ENCODE measurements around the gene PAK1IP1.

The PAK1IP1 gene

DNA sequence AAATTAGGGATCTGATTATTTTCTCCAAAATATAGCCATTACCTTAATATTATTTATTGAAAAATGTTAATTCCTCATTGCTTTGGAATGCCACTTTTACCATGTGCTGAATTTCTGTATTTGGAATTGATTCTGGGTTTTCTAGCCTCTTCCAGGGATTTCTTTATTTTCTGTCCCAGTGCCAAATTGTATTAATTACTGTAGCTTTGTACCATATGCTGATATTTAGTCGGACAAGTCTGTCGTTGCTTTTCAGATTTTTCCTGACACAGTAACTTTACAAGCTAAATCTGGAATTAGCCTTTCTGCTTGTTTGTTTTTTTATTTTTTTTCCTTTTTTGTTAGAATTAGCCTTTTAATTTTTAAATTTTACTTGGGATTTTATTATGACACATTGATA, 42.0 kb downstream of the PAK1IP1 start:
- no peak overlapping the region for H3K4me3 ChIP-seq (ENCODE audit: low read depth, low read length)
- TF ChIP-seq ZNF202 (tag by site-specific recombination; IDR thresholded peaks at IDR 0.05; ENCODE audit: borderline replicate concordance) (no peak), ZBTB20 (tag by site-specific recombination; IDR thresholded peaks at IDR 0.05) (no peak), ZNF223 (tag by site-specific recombination; IDR thresholded peaks at IDR 0.05) (no peak), HOXC10 (CRISPR knock-in tag; IDR thresholded peaks at IDR 0.05) (no peak), ZNF585B (tag by site-specific recombination; IDR thresholded peaks at IDR 0.05) (no peak), ZNF791 (tag by site-specific recombination; IDR thresholded peaks at IDR 0.05) (no peak), ZNF558 (tag by site-specific recombination; IDR thresholded peaks at IDR 0.05) (no peak), SP7 (tag by site-specific recombination; IDR thresholded peaks at IDR 0.05) (no peak), ZNF664 (tag by site-specific recombination; IDR thresholded peaks at IDR 0.05) (no peak), TCF7L2 (IDR thresholded peaks at IDR 0.05; ENCODE audit: borderline replicate concordance, low read depth, low read length) (no peak)
- TF ChIP-seq, protein P1, sequence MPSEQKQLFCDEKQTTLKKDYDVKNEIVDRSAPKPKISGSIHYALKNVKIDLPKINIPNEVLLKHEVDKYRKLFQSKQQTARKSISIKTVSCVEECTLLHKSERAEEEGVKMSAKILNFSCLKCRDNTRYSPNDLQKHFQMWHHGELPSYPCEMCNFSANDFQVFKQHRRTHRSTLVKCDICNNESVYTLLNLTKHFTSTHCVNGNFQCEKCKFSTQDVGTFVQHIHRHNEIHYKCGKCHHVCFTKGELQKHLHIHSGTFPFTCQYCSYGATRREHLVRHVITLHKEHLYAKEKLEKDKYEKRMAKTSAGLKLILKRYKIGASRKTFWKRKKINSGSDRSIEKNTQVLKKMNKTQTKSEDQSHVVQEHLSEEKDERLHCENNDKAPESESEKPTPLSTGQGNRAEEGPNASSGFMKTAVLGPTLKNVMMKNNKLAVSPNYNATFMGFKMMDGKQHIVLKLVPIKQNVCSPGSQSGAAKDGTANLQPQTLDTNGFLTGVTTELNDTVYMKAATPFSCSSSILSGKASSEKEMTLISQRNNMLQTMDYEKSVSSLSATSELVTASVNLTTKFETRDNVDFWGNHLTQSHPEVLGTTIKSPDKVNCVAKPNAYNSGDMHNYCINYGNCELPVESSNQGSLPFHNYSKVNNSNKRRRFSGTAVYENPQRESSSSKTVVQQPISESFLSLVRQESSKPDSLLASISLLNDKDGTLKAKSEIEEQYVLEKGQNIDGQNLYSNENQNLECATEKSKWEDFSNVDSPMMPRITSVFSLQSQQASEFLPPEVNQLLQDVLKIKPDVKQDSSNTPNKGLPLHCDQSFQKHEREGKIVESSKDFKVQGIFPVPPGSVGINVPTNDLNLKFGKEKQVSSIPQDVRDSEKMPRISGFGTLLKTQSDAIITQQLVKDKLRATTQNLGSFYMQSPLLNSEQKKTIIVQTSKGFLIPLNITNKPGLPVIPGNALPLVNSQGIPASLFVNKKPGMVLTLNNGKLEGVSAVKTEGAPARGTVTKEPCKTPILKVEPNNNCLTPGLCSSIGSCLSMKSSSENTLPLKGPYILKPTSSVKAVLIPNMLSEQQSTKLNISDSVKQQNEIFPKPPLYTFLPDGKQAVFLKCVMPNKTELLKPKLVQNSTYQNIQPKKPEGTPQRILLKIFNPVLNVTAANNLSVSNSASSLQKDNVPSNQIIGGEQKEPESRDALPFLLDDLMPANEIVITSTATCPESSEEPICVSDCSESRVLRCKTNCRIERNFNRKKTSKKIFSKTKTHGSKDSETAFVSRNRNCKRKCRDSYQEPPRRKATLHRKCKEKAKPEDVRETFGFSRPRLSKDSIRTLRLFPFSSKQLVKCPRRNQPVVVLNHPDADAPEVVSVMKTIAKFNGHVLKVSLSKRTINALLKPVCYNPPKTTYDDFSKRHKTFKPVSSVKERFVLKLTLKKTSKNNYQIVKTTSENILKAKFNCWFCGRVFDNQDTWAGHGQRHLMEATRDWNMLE (tag by site-specific recombination; conservative IDR thresholded peaks at IDR 0.05; ENCODE audit: low read depth), result no peak
- TF ChIP-seq, protein P2, sequence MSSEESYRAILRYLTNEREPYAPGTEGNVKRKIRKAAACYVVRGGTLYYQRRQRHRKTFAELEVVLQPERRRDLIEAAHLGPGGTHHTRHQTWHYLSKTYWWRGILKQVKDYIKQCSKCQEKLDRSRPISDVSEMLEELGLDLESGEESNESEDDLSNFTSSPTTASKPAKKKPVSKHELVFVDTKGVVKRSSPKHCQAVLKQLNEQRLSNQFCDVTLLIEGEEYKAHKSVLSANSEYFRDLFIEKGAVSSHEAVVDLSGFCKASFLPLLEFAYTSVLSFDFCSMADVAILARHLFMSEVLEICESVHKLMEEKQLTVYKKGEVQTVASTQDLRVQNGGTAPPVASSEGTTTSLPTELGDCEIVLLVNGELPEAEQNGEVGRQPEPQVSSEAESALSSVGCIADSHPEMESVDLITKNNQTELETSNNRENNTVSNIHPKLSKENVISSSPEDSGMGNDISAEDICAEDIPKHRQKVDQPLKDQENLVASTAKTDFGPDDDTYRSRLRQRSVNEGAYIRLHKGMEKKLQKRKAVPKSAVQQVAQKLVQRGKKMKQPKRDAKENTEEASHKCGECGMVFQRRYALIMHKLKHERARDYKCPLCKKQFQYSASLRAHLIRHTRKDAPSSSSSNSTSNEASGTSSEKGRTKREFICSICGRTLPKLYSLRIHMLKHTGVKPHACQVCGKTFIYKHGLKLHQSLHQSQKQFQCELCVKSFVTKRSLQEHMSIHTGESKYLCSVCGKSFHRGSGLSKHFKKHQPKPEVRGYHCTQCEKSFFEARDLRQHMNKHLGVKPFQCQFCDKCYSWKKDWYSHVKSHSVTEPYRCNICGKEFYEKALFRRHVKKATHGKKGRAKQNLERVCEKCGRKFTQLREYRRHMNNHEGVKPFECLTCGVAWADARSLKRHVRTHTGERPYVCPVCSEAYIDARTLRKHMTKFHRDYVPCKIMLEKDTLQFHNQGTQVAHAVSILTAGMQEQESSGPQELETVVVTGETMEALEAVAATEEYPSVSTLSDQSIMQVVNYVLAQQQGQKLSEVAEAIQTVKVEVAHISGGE (tag by site-specific recombination; conservative IDR thresholded peaks at IDR 0.05; ENCODE audit: low read depth), result no peak
- TF ChIP-seq, protein P3, sequence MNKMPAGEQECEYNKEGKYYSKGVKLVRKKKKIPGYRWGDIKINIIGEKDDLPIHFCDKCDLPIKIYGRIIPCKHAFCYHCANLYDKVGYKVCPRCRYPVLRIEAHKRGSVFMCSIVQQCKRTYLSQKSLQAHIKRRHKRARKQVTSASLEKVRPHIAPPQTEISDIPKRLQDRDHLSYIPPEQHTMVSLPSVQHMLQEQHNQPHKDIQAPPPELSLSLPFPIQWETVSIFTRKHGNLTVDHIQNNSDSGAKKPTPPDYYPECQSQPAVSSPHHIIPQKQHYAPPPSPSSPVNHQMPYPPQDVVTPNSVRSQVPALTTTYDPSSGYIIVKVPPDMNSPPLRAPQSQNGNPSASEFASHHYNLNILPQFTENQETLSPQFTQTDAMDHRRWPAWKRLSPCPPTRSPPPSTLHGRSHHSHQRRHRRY (tag by site-specific recombination; IDR thresholded peaks at IDR 0.05), result no peak
- TF ChIP-seq, protein P4, sequence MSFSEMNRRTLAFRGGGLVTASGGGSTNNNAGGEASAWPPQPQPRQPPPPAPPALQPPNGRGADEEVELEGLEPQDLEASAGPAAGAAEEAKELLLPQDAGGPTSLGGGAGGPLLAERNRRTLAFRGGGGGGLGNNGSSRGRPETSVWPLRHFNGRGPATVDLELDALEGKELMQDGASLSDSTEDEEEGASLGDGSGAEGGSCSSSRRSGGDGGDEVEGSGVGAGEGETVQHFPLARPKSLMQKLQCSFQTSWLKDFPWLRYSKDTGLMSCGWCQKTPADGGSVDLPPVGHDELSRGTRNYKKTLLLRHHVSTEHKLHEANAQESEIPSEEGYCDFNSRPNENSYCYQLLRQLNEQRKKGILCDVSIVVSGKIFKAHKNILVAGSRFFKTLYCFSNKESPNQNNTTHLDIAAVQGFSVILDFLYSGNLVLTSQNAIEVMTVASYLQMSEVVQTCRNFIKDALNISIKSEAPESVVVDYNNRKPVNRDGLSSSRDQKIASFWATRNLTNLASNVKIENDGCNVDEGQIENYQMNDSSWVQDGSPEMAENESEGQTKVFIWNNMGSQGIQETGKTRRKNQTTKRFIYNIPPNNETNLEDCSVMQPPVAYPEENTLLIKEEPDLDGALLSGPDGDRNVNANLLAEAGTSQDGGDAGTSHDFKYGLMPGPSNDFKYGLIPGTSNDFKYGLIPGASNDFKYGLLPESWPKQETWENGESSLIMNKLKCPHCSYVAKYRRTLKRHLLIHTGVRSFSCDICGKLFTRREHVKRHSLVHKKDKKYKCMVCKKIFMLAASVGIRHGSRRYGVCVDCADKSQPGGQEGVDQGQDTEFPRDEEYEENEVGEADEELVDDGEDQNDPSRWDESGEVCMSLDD (tag by site-specific recombination; IDR thresholded peaks at IDR 0.05), result no peak
- CTCF ChIA-PET, result interaction anchor here (0.7 to 2.3 kb wide), 4 partner anchors 10 to 690 kb away, joined by 3 to 7 read pairs (median 4); partner anchors contain the start of gene TMEM14B
- POLR2A ChIA-PET, result interaction anchor here (0.6 to 6.7 kb wide), 5 partner anchors 10 to 60 kb away, joined by 3 to 53 read pairs (median 3); partner anchors contain the start of genes TMEM14B and TMEM14C
- H3K9me3 ChIP-seq (ENCODE audit: control insufficient read depth, insufficient read depth, low read depth, low read length), result no peaks in the 10 kb centered on the region
- peaks cover 0 to 18% of the 10 kb centered on the region in 2 experiments; a peak in 2 of 3 replicates for H3K36me3 ChIP-seq (ENCODE audit: control insufficient read depth in 2 of 2, insufficient read depth in 1 of 2, low read length in 2 of 2)
- H3K4me1 ChIP-seq (ENCODE audit: control insufficient read depth, insufficient read depth, low read length), result no peaks in the 10 kb centered on the region
- no peak overlapping the region for H3K27ac ChIP-seq (ENCODE audit: extremely low read depth, low read depth, low read length)

Data from HEK293 (cell line).